ENCODE data around the gene TSPAN5. TPM values are rescaled to one million over a fixed set of nuclear protein-coding genes. Genes with fewer than 3 reads are reported as not detected.

TSPAN5 gene
- total RNA-seq, 2 experiments from 2014 or later = 1.8 to 2.8 TPM

DNA sequence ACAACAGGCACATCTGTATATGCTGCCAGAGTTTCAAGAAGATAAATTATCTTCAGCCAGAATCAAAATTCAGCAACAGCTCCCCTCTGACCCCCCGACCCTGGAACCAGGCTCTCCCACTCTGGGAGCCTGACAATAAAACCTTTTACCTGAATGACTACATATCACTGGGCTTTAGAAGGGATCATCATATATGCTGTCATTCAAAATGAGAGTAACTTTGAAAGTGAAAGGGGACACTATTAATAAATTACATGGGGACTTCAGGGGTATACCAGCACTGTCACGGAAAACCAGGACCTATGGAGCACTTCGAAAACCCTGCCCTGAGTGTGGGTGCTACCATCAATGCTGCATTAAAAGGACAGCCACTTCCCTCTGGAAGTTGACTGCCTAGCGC lies 26.2 kb downstream of the TSPAN5 start:
- ATAC-seq (ENCODE audit: poor library complexity) (no peak), DNase-seq (no peak)
- no peak overlapping the region for H3K4me3 ChIP-seq (ENCODE audit: low read length)
- TF ChIP-seq CTCF (IDR thresholded peaks at IDR 0.05) = no peak
- ChIA-PET POLR2A (no interaction called here), CTCF (no interaction called here)
- H3K4me1 ChIP-seq (ENCODE audit: insufficient read depth, low read length) = peaks cover 2% of the 10 kb centered on the region
- H3K27me3 Mint-ChIP-seq = no peaks in the 10 kb centered on the region
- no peaks in the 10 kb centered on the region for H3K9me3 ChIP-seq (ENCODE audit: control insufficient read depth in 1 of 2, insufficient read depth in 1 of 2, low read length in 2 of 2)
- no peak overlapping the region for H3K4me3 Mint-ChIP-seq
- intact Hi-C loops (cut with DNase I, micrococcal nuclease) = no loop called here
- no peaks in the 10 kb centered on the region for H3K27me3 ChIP-seq (ENCODE audit: control insufficient read depth in 1 of 2, insufficient read depth in 2 of 2, low read length in 2 of 2)
- H3K27ac Mint-ChIP-seq = no peak overlapping the region
- H3K9me3 Mint-ChIP-seq = no peaks in the 10 kb centered on the region
- H3K36me3 Mint-ChIP-seq (ENCODE audit: low read depth) = no peaks in the 10 kb centered on the region
- no peak overlapping the region for H3K27ac ChIP-seq (ENCODE audit: low read depth in 1 of 2, low read length in 2 of 2)
- H3K4me1 Mint-ChIP-seq (ENCODE audit: low read depth) = peaks cover 46% of the 10 kb centered on the region
- H3K36me3 ChIP-seq (ENCODE audit: insufficient read depth, low read length) = no peaks in the 10 kb centered on the region

DNA sequence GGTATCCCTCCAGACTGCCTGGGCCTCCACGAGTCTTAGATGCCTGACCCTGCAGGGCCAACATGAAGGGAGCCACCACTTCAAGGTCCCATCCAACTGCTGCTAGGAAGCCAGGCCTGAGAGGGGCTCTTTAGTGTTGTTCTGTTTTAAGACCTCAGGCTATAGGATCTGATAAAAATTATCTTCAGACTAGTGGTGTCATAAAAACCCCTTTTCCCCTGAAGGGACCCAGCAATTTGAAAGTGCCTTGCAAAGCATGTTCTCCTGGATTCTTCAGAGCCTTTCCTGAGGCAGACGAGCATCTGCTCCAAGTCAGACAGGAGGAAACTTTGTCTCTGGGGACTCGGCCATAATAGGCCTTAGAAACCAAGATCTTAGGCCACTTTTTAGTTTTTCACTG lies 26.9 kb downstream of the TSPAN5 start:
- Mint-ChIP-seq H3K4me1 (ENCODE audit: low read depth) (peaks cover 53% of the 10 kb centered on the region), H3K36me3 (ENCODE audit: low read depth) (no peaks in the 10 kb centered on the region), H3K27me3 (no peaks in the 10 kb centered on the region), H3K4me3 (no peak overlapping the region), H3K27ac (no peak overlapping the region), H3K9me3 (no peaks in the 10 kb centered on the region)
- no peak overlapping the region for H3K4me3 ChIP-seq (ENCODE audit: low read length)
- H3K36me3 ChIP-seq (ENCODE audit: insufficient read depth, low read length) = no peaks in the 10 kb centered on the region
- ChIA-PET POLR2A (no interaction called here), CTCF (no interaction called here)
- no peak for TF ChIP-seq CTCF (IDR thresholded peaks at IDR 0.05)
- no peaks in the 10 kb centered on the region for H3K9me3 ChIP-seq (ENCODE audit: control insufficient read depth in 1 of 2, insufficient read depth in 1 of 2, low read length in 2 of 2)
- no peak for DNase-seq
- no peaks in the 10 kb centered on the region for H3K27me3 ChIP-seq (ENCODE audit: control insufficient read depth in 1 of 2, insufficient read depth in 2 of 2, low read length in 2 of 2)
- no peak for ATAC-seq (ENCODE audit: poor library complexity)
- no peak overlapping the region for H3K27ac ChIP-seq (ENCODE audit: low read depth in 1 of 2, low read length in 2 of 2)
- intact Hi-C loops (cut with DNase I, micrococcal nuclease) = no loop called here
- H3K4me1 ChIP-seq (ENCODE audit: insufficient read depth, low read length) = peaks cover 4% of the 10 kb centered on the region

DNA sequence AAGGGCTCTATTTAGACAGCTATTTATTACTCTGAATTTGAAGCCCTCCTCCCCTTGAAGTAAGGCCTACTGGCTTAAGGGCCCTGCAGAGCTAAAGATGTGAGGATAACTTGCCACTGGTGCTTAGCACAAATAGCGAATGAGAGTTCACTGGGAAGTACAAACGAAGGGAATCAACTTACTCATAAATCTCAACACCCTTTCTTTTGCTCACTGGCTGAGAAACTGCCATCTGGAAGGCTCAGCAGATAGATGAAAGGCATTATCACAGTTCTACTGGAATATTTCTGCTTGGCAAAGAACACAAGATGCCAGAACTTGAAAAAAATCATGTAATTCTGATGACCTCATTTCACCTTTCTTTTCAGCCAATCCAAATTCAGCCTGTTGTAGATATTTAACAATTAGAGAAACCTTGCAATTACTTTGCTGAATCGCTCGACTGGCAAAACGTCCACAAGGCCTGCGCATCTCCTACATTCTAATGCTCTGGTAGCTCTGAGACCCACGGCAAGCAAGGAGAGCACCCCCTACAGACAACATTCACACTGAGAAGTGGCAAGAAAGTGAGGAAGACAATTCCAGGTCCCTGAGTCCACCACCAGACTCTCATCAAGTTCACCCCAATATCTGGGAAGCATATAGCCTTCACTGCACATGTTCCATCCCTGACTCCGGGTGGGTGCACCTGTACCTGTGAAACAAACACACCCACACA lies 27.5 kb downstream of the TSPAN5 start:
- DNase-seq (no peak), ATAC-seq (ENCODE audit: poor library complexity) (no peak)
- ChIA-PET POLR2A (interaction anchor here (1.1 to 1.2 kb wide), 2 partner anchors 8 to 22 kb away, joined by 3 to 4 read pairs; no protein-coding TSS in a partner anchor), CTCF (no interaction called here)
- Histone ChIP-seq H3K27ac (ENCODE audit: low read depth in 1 of 2, low read length in 2 of 2) (no peak overlapping the region), H3K4me3 (ENCODE audit: low read length) (no peak overlapping the region), H3K27me3 (ENCODE audit: control insufficient read depth in 1 of 2, insufficient read depth in 2 of 2, low read length in 2 of 2) (no peaks in the 10 kb centered on the region), H3K4me1 (ENCODE audit: insufficient read depth, low read length) (peaks cover 10% of the 10 kb centered on the region), H3K9me3 (ENCODE audit: control insufficient read depth in 1 of 2, insufficient read depth in 1 of 2, low read length in 2 of 2) (no peaks in the 10 kb centered on the region), H3K36me3 (ENCODE audit: insufficient read depth, low read length) (no peaks in the 10 kb centered on the region)
- no peaks in the 10 kb centered on the region for H3K9me3 Mint-ChIP-seq
- no peak overlapping the region for H3K27ac Mint-ChIP-seq
- H3K4me1 Mint-ChIP-seq (ENCODE audit: low read depth) = peaks cover 60% of the 10 kb centered on the region
- intact Hi-C loops (cut with DNase I, micrococcal nuclease) = no loop called here
- no peaks in the 10 kb centered on the region for H3K27me3 Mint-ChIP-seq
- no peak for TF ChIP-seq CTCF (IDR thresholded peaks at IDR 0.05)
- no peaks in the 10 kb centered on the region for H3K36me3 Mint-ChIP-seq (ENCODE audit: low read depth)
- no peak overlapping the region for H3K4me3 Mint-ChIP-seq
